Activated CD8-positive, alpha-beta memory T cell treated with anti-CD3 and anti-CD28 coated beads for 24 hours (primary cell): ENCODE results near the gene PDE8B.

ENCODE experiments used
- DNase-seq: peaks from one replicate; pipeline ENCODE4 v3.0.0-alpha.2; 2020

PDE8B gene

GRCh38 chr5:77210091-77210963 lies at the start of gene PDE8B:
Gene PDE8B, plus strand, starts transcription at chr5:77210680. Its CDS starts 246 bp downstream, at chr5:77210926.
- DNase-seq = no peak

GRCh38 chr5:77163453-77163852 lies 47.0 kb upstream of the PDE8B start:
- no peak for DNase-seq

GRCh38 chr5:77167063-77167462 lies 43.4 kb upstream of the PDE8B start:
- DNase-seq = no peak

GRCh38 chr5:77167695-77168121 lies 42.8 kb upstream of the PDE8B start:
- DNase-seq = no peak

GRCh38 chr5:77168161-77168878 lies 42.2 kb upstream of the PDE8B start:
- no peak for DNase-seq

GRCh38 chr5:77168879-77169244 lies 41.6 kb upstream of the PDE8B start:
- no peak for DNase-seq

- no peak for DNase-seq
These were observed 40.1 kb upstream of the PDE8B start for GRCh38 chr5:77170196-77170890.

- no peak for DNase-seq
These were observed 39.2 kb upstream of the PDE8B start for GRCh38 chr5:77171141-77171910.

GRCh38 chr5:77172713-77173328 lies 37.7 kb upstream of the PDE8B start:
- DNase-seq = no peak

- DNase-seq = no peak
These were observed 36.0 kb upstream of the PDE8B start for GRCh38 chr5:77174526-77174925.

GRCh38 chr5:77175231-77175630 lies 35.2 kb upstream of the PDE8B start:
- no peak for DNase-seq

GRCh38 chr5:77176429-77176828 lies 34.1 kb upstream of the PDE8B start:
- no peak for DNase-seq

- no peak for DNase-seq
These were observed 32.9 kb upstream of the PDE8B start for GRCh38 chr5:77177576-77177975.

- no peak for DNase-seq
These were observed 30.1 kb upstream of the PDE8B start for GRCh38 chr5:77180167-77181081.

- no peak for DNase-seq
These were observed 29.3 kb upstream of the PDE8B start for GRCh38 chr5:77181173-77181572.

GRCh38 chr5:77181596-77182304 lies 28.7 kb upstream of the PDE8B start:
- DNase-seq = no peak

- DNase-seq = no peak
These were observed 28.1 kb upstream of the PDE8B start for GRCh38 chr5:77182367-77182766.

GRCh38 chr5:77186652-77187370 lies 23.7 kb upstream of the PDE8B start:
- no peak for DNase-seq

- no peak for DNase-seq
These were observed 21.1 kb upstream of the PDE8B start for GRCh38 chr5:77189421-77189820.
